ENCODE measurements around the gene BSCL2. TPM values are rescaled to one million over a fixed set of nuclear protein-coding genes. Genes with fewer than 3 reads are reported as not detected.

BSCL2 gene
- total RNA-seq, 1 experiment from 2014 or later = 82.1 TPM

GRCh38 chr11:62673196-62673525 lies 34.1 kb downstream of the BSCL2 start:
- ATAC-seq (no peak), DNase-seq (ENCODE audit: low read depth, low spot score) (no peak)
- in situ Hi-C loops (cut with HindIII; ENCODE audit: low pct_unique_long_range_greater_than_20kb, low sequenced_read_pairs) = no loop called here
- intact Hi-C loops (cut with micrococcal nuclease; ENCODE audit: unreplicated experiment) = no loop called here
- Histone ChIP-seq H3K27ac (ENCODE audit: low read length) (peak overlapping the region; percentile 93), H3K4me1 (ENCODE audit: control insufficient read depth, insufficient read depth, low read length) (peaks cover 31% of the 10 kb centered on the region), H3K9me3 (ENCODE audit: control insufficient read depth, insufficient read depth, low read depth, low read length) (no peaks in the 10 kb centered on the region), H3K4me3 (ENCODE audit: low read depth in 2 of 2, low read length in 2 of 2) (peak overlapping the region; percentile 78 to 89), H3K27me3 (ENCODE audit: control insufficient read depth, insufficient read depth, low read length) (no peaks in the 10 kb centered on the region), H3K36me3 (ENCODE audit: control insufficient read depth, insufficient read depth, low read length) (no peaks in the 10 kb centered on the region; the same call in 1 of the 2 replicates)
- BruUV-seq (replicated peaks) = no TSS peak
- ChIA-PET CTCF (no interaction called here), POLR2A (interaction anchor here (0.7 to 1.2 kb wide), 2 partner anchors 8 to 53 kb away, joined by 3 to 4 read pairs; partner anchors contain the start of genes C11orf98 and CSKMT)
- no peak for TF ChIP-seq SIN3A (IDR thresholded peaks at IDR 0.05; ENCODE audit: borderline replicate concordance, insufficient read depth, low read depth, low read length)
- TF ChIP-seq REST (IDR thresholded peaks at IDR 0.05; ENCODE audit: insufficient read depth in 1 of 2, low read depth in 2 of 2, low read length in 1 of 2) = no peak
- no peak for TF ChIP-seq CTCF (IDR thresholded peaks at IDR 0.05)
- no peak for TF ChIP-seq TCF7L2 (IDR thresholded peaks at IDR 0.05; ENCODE audit: low read depth, low read length)
- TF ChIP-seq POLR2AphosphoS5 (IDR thresholded peaks at IDR 0.05; ENCODE audit: low read depth, low read length) = no peak

- no peaks in the 10 kb centered on the region; the same call in 1 of the 2 replicates for H3K36me3 ChIP-seq (ENCODE audit: control insufficient read depth, insufficient read depth, low read length)
- H3K27ac ChIP-seq (ENCODE audit: low read length) = peak within 1 kb of the TSS; percentile 93
- peaks cover 30% of the 10 kb centered on the region for H3K4me1 ChIP-seq (ENCODE audit: control insufficient read depth, insufficient read depth, low read length)
- ChIA-PET POLR2A (interaction anchor here (0.7 kb wide), 1 partner anchor 288 kb away, joined by 3 read pairs; no protein-coding TSS in a partner anchor), CTCF (interaction anchor here (0.6 kb wide), 1 partner anchor 82 kb away, joined by 5 read pairs; no protein-coding TSS in a partner anchor)
- no TSS peak for BruUV-seq (replicated peaks)
- no peak for TF ChIP-seq TCF7L2 (IDR thresholded peaks at IDR 0.05; ENCODE audit: low read depth, low read length)
- 0 out of 2 replicates have a peak, but pooled peaks have one; percentile 63 for TF ChIP-seq SIN3A (IDR thresholded peaks at IDR 0.05; ENCODE audit: borderline replicate concordance, insufficient read depth, low read depth, low read length)
- TF ChIP-seq POLR2AphosphoS5 (IDR thresholded peaks at IDR 0.05; ENCODE audit: low read depth, low read length) = peak; percentile 25
- TF ChIP-seq CTCF (IDR thresholded peaks at IDR 0.05) = no peak
- TF ChIP-seq REST (IDR thresholded peaks at IDR 0.05; ENCODE audit: insufficient read depth in 1 of 2, low read depth in 2 of 2, low read length in 1 of 2) = no peak
- ATAC-seq (peak; percentile 76), DNase-seq (ENCODE audit: low read depth, low spot score) (no peak)
- intact Hi-C loops (cut with micrococcal nuclease; ENCODE audit: unreplicated experiment) = no loop called here
- no peaks in the 10 kb centered on the region for H3K9me3 ChIP-seq (ENCODE audit: control insufficient read depth, insufficient read depth, low read depth, low read length)
- H3K27me3 ChIP-seq (ENCODE audit: control insufficient read depth, insufficient read depth, low read length) = no peaks in the 10 kb centered on the region
- in situ Hi-C loops (cut with HindIII; ENCODE audit: low pct_unique_long_range_greater_than_20kb, low sequenced_read_pairs) = no loop called here
- H3K4me3 ChIP-seq (ENCODE audit: low read depth in 2 of 2, low read length in 2 of 2) = peak within 1 kb of the TSS; percentile 78 to 89
Measured at GRCh38 chr11:62671608-62672389, 35.4 kb downstream of the BSCL2 start, which contains the start of the genes LBHD1 and UQCC3. Gene LBHD1 (minus strand): TSS chr11:62672267. CDS start chr11:62670031, 2,236 bp downstream. Gene UQCC3 (plus strand): TSS chr11:62671673. CDS start chr11:62671746, 73 bp downstream.

All from Panc1 (cell line).